Sigmoid colon (tissue), 7 donors: ENCODE results near the gene SLC23A3. TPM values are rescaled to one million over a fixed set of nuclear protein-coding genes. Genes with fewer than 3 reads are reported as not detected.

ENCODE experiments used
- DNase-seq: peaks from one replicate; pipeline ENCODE4 v3.0.0-alpha.2; 2019
- H3K27ac ChIP-seq, 4 donors: fragments of 200-600 bp; sonication (generic); one replicate each; pipeline ENCODE4 v1.5.1; 2016 to 2019; ENCODE audit warnings: mild to moderate bottlenecking in 1 of 4
- H3K27me3 ChIP-seq, 3 donors: fragments of 200-600 bp; sonication (generic); one replicate each; pipeline ENCODE4 v1.5.1; 2019; ENCODE audit warnings: mild to moderate bottlenecking in 1 of 3
- H3K36me3 ChIP-seq, 4 donors: fragments of 200-600 bp; sonication (generic); one replicate each; pipeline ENCODE4 v1.5.1; 2016 to 2019
- H3K4me1 ChIP-seq, 4 donors: fragments of 200-600 bp; sonication (generic); one replicate each; pipeline ENCODE4 v1.5.1; 2017 to 2019
- H3K4me3 ChIP-seq, 4 donors: fragments of 200-600 bp; sonication (generic); one replicate each; pipeline ENCODE4 v1.5.1; 2017 to 2019; ENCODE audit warnings: mild to moderate bottlenecking in 2 of 4, moderate library complexity in 1 of 4
- H3K9me3 ChIP-seq, 4 donors: fragments of 200-600 bp in 3 of 4; sonication (generic) in 3 of 4; one replicate each; pipeline versions ENCODE4 v1.5.1 to v1.6.1; 2013 to 2019
- CTCF ChIP-seq, 4 experiments: fragments of 450-650 bp in 3 of 4; fragments of 200-600 bp in 1 of 4; IDR thresholded peaks; one replicate each; pipeline ENCODE4 v1.5.1; 2016 to 2019; ENCODE audit warnings: antibody characterized with exemption in 4 of 4, mild to moderate bottlenecking in 3 of 4, moderate library complexity in 2 of 4
- EP300 ChIP-seq, 4 donors: sonication (generic); formaldehyde crosslinking; IDR thresholded peaks; one replicate each; pipeline ENCODE4 v1.6.1; 2017; ENCODE audit warnings: antibody characterized with exemption in 4 of 4
- POLR2A ChIP-seq, 2 donors: fragments of 450-650 bp; IDR thresholded peaks; one replicate each; pipeline ENCODE4 v1.6.1; 2016; ENCODE audit warnings: antibody characterized with exemption in 2 of 2, mild to moderate bottlenecking in 2 of 2, moderate library complexity in 2 of 2
- POLR2AphosphoS5 ChIP-seq, 4 donors: sonication (generic); formaldehyde crosslinking; IDR thresholded peaks; one replicate each; pipeline ENCODE4 v1.6.1; 2017; ENCODE audit warnings: antibody characterized with exemption in 4 of 4
- WGBS, 2 donors: extraction: QIAGEN DNeasy Blood & Tissue Kit; methylation state at CpG; one replicate each; pipeline ENCODE4 v1.1.7; 2013; 5-methylcytosine and 5-hydroxymethylcytosine counted together
- intact Hi-C: fragments of 100-400 bp; cut with DNase I; formaldehyde crosslinking; loops from one replicate; pipeline ENCODE4 v1.15.1; 2023
- polyA plus RNA-seq, 3 donors: library from polyadenylated mRNA; stranded (reverse); fragments of 200-250 nt; gene quantifications; one replicate each; pipeline ENCODE4 v1.2.3, GENCODE V29; 2013
- total RNA-seq, 4 donors: library from RNA; depleted of rRNA; stranded (reverse); fragments of >200 nt; gene quantifications; one replicate each; pipeline ENCODE4 v1.1.0, GENCODE V29; 2016
- donor health status: healthy with polysubstance abuse.
- donor health status: Bipolar disorder and iron deficiency.
- donor health status: healthy.

The SLC23A3 gene
- total and polyA plus RNA-seq, 7 donors = 0.14 to 6.5 (median 0.99) TPM

GRCh38 chr2:219180961-219181360 is 11.1 kb upstream of the SLC23A3 start:
- no peak overlapping the region for H3K27ac ChIP-seq
- DNase-seq = peak; percentile 40
- no peak for TF ChIP-seq POLR2A (IDR thresholded peaks at IDR 0.05)
- no peak for TF ChIP-seq POLR2AphosphoS5 (IDR thresholded peaks at IDR 0.05)
- TF ChIP-seq EP300 (IDR thresholded peaks at IDR 0.05) = no peak
- no peak for TF ChIP-seq CTCF (IDR thresholded peaks at IDR 0.05)
- intact Hi-C loops = no loop called here
- H3K4me1 ChIP-seq = peaks cover 2 to 24% (median 18%) of the 10 kb centered on the region in 4 donors
- no peaks in the 10 kb centered on the region for H3K27me3 ChIP-seq
- H3K4me3 ChIP-seq = no peak overlapping the region
- peaks cover 29 to 60% (median 40%) of the 10 kb centered on the region in 4 donors for H3K36me3 ChIP-seq
- 93 to 94% methylated on average over 5 of the region's 5 CpGs for WGBS, 2 donors
- H3K9me3 ChIP-seq = no peaks in the 10 kb centered on the region

- H3K9me3 ChIP-seq = no peaks in the 10 kb centered on the region
- H3K27ac ChIP-seq = peak overlapping the region in 1 of 4 donors; percentile 3
- intact Hi-C loops = loop anchor here (5.0 kb wide), 2 partner anchors 117 to 207 kb away; partner anchors contain the start of gene DNPEP
- DNase-seq = peak; percentile 56
- H3K4me3 ChIP-seq = peak overlapping the region in 1 of 4 donors; percentile 77
- TF ChIP-seq EP300 (IDR thresholded peaks at IDR 0.05) (no peak), POLR2A (IDR thresholded peaks at IDR 0.05) (no peak), POLR2AphosphoS5 (IDR thresholded peaks at IDR 0.05) (no peak), CTCF (IDR thresholded peaks at IDR 0.05) (no peak)
- H3K36me3 ChIP-seq = peaks cover 29 to 56% (median 41%) of the 10 kb centered on the region in 4 donors
- 95 to 96% methylated on average over 9 of the region's 9 CpGs for WGBS, 2 donors
- H3K27me3 ChIP-seq = no peaks in the 10 kb centered on the region
- peaks cover 2 to 35% (median 29%) of the 10 kb centered on the region in 4 donors for H3K4me1 ChIP-seq
These were observed 10.0 kb upstream of the SLC23A3 start for GRCh38 chr2:219179601-219180465.

- WGBS, 2 donors = 1 to 3% methylated on average over 45 of the region's 45 CpGs
- Histone ChIP-seq H3K27me3 (no peaks in the 10 kb centered on the region), H3K9me3 (no peaks in the 10 kb centered on the region), H3K36me3 (peaks cover 29 to 58% (median 45%) of the 10 kb centered on the region in 4 donors), H3K27ac (peak overlapping the region; percentile 91 to 99 (median 94)), H3K4me1 (peaks cover 2 to 39% (median 31%) of the 10 kb centered on the region in 4 donors), H3K4me3 (peak overlapping the region; percentile 64 to 97 (median 86))
- TF ChIP-seq POLR2A (IDR thresholded peaks at IDR 0.05) = no peak
- no peak for TF ChIP-seq POLR2AphosphoS5 (IDR thresholded peaks at IDR 0.05)
- no peak for TF ChIP-seq EP300 (IDR thresholded peaks at IDR 0.05)
- TF ChIP-seq CTCF (IDR thresholded peaks at IDR 0.05) = no peak
- intact Hi-C loops = loop anchor here (1.0 to 5.0 kb wide), 3 partner anchors 51 to 209 kb away; partner anchors contain the start of genes ANKZF1, ATG9A and DNPEP
- DNase-seq = peak; percentile 76
These were observed 8.7 kb upstream of the SLC23A3 start for GRCh38 chr2:219178377-219179175.

DNA sequence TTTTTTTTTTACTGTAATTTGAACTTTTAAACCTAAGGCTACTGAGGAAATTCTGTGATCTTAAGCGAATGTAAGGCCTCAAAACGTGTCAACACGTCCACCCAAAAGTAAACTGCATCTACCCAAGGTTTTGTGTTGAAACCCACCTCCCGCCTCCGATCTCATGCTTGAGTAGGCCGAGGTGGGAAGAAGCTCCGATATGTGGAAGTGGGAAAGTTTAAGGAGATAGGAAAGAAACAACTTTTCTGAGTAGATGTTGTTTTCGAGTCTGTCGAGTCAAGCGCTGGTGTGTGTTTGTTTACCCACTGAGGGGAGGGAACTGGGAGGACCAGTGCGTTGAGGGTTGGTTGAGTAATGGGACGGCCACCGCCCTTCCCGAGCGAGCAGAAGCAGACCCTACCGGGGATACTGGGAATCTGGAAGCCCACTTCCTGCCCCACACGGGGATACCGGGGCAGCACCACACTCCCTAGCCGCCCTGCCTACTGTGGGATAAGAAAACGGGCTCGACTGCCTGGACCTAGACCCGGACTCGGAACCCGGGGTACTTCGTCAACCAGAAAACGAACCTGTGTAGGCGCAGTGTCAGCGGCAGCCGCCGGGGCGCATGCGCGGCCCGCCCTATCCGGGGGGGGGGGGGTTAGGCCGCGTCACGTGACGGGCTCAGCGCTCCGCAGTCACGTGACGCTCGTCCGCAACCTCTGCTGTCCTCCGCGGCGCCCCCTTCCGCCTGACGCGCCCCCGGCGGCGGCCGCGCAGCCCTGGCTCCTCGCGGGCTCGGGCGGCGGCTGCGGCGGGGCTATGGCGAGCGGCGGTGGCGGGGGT is 7.9 kb upstream of the SLC23A3 start, which contains the start of gene RETREG2:
TSS of gene RETREG2 (plus strand) at position 724 of the 825 bp plus-strand sequence. CDS start at position 802, 78 bp downstream.
- 0% methylated on average over 67 of the region's 67 CpGs for WGBS, 2 donors
- intact Hi-C loops = loop anchor here (1.0 to 5.0 kb wide), 8 partner anchors 17 to 210 kb away; partner anchors contain the start of genes ABCB6, ANKZF1, ATG9A and DNAJB2
- H3K27ac ChIP-seq = peak within 1 kb of the TSS; percentile 91 to 99 (median 94)
- DNase-seq = peak; percentile 94
- TF ChIP-seq POLR2A (IDR thresholded peaks at IDR 0.05) (peak; percentile 98 to 99), CTCF (IDR thresholded peaks at IDR 0.05) (peak in 1 of 4 experiments; percentile 25), EP300 (IDR thresholded peaks at IDR 0.05) (peak in 1 of 4 donors; percentile 28), POLR2AphosphoS5 (IDR thresholded peaks at IDR 0.05) (peak; percentile 97 to 100 (median 100))
- H3K4me1 ChIP-seq = peaks cover 2 to 39% (median 31%) of the 10 kb centered on the region in 4 donors
- peaks cover 29 to 58% (median 44%) of the 10 kb centered on the region in 4 donors for H3K36me3 ChIP-seq
- no peaks in the 10 kb centered on the region for H3K9me3 ChIP-seq
- peak within 1 kb of the TSS; percentile 64 to 97 (median 86) for H3K4me3 ChIP-seq
- no peaks in the 10 kb centered on the region for H3K27me3 ChIP-seq
